Urothelium cell line (cell line): ENCODE measurements around the gene GAB3.

Source experiments
- DNase-seq: peaks from one replicate; pipeline ENCODE4 v3.0.0; 2011; ENCODE audit warnings: low spot score, mixed read lengths
- FAIRE-seq: peaks from 2 replicates; lab custom pipeline; 2011; peaks lifted over from hg19 to GRCh38; lab: Jason Lieb, UNC

The GAB3 gene

GRCh38 chrX:154750301-154751202 is at the start of gene GAB3:
GAB3 (minus strand) TSS chrX:154751077; CDS start chrX:154751025, 52 bp downstream.
- peak; percentile 40 for DNase-seq

GRCh38 chrX:154799556-154800348 is 48.9 kb upstream of the GAB3 start:
- DNase-seq (peak; percentile 10), FAIRE-seq (no peak)

More at GRCh38 chrX:154750301-154751202, at the start of gene GAB3:
- FAIRE-seq: no peak

- FAIRE-seq: no peak
- DNase-seq: peak; percentile 40
Observed at GRCh38 chrX:154797006-154797405, 46.1 kb upstream of the GAB3 start.

GRCh38 chrX:154795016-154795415 is 44.1 kb upstream of the GAB3 start:
- DNase-seq (no peak), FAIRE-seq (no peak)

GRCh38 chrX:154793084-154793795 is 42.4 kb upstream of the GAB3 start:
- DNase-seq: no peak
- no peak for FAIRE-seq

- FAIRE-seq: no peak
- DNase-seq: no peak
Observed at GRCh38 chrX:154791939-154792338, 41.1 kb upstream of the GAB3 start.

- DNase-seq (no peak), FAIRE-seq (no peak)
Observed at GRCh38 chrX:154791467-154791866, 40.6 kb upstream of the GAB3 start.

GRCh38 chrX:154785716-154786115 is 34.8 kb upstream of the GAB3 start:
- FAIRE-seq (no peak), DNase-seq (no peak)

GRCh38 chrX:154784149-154784995 is 33.5 kb upstream of the GAB3 start:
- FAIRE-seq (no peak), DNase-seq (no peak)

- FAIRE-seq: no peak
Observed at GRCh38 chrX:154780968-154781367, 30.1 kb upstream of the GAB3 start.

GRCh38 chrX:154779261-154779660 is 28.4 kb upstream of the GAB3 start:
- no peak for FAIRE-seq
- no peak for DNase-seq

More at GRCh38 chrX:154780968-154781367, 30.1 kb upstream of the GAB3 start:
- no peak for DNase-seq

- DNase-seq: no peak
- FAIRE-seq: no peak
Observed at GRCh38 chrX:154776753-154777152, 25.9 kb upstream of the GAB3 start.

- FAIRE-seq (no peak), DNase-seq (no peak)
Observed at GRCh38 chrX:154775419-154776349, 24.8 kb upstream of the GAB3 start.

- FAIRE-seq: no peak
Observed at GRCh38 chrX:154774622-154775021, 23.7 kb upstream of the GAB3 start.

GRCh38 chrX:154762537-154763296 is 11.8 kb upstream of the GAB3 start, which contains the start of gene DKC1:
DKC1 (plus strand) TSS chrX:154762864; CDS start chrX:154762966, 102 bp downstream.
- peak; percentile 97 for DNase-seq
- FAIRE-seq: peak; percentile 74

More at GRCh38 chrX:154774622-154775021, 23.7 kb upstream of the GAB3 start:
- DNase-seq: no peak

- FAIRE-seq (no peak), DNase-seq (no peak)
Observed at GRCh38 chrX:154761977-154762536, 11.2 kb upstream of the GAB3 start.

GRCh38 chrX:154758696-154759095 is 7.8 kb upstream of the GAB3 start:
- no peak for DNase-seq

More at GRCh38 chrX:154758696-154759095, 7.8 kb upstream of the GAB3 start:
- no peak for FAIRE-seq
